Right lobe of liver (tissue), 6 donors: ENCODE data around the gene CDKN2B-AS1. TPM values are rescaled to one million over a fixed set of nuclear protein-coding genes. Genes with fewer than 3 reads are reported as not detected.

Experiments
- ATAC-seq, 4 donors: fragments of 200-7000 bp; cut with Tn5 transposase; one replicate each; pipeline ENCODE4 v1.9.1; 2020; ENCODE audit warnings: mild to moderate bottlenecking in 4 of 4, moderate library complexity in 4 of 4
- DNase-seq, 3 donors: peaks; one replicate each; pipeline ENCODE4 v3.0.0-alpha.2; 2020
- H3K27ac ChIP-seq, 3 donors: fragments of 200-600 bp; one replicate each; pipeline ENCODE4 v1.8.0; 2022
- H3K27me3 ChIP-seq, 2 donors: fragments of 200-600 bp; one replicate each; pipeline ENCODE4 v1.8.0; 2022
- H3K36me3 ChIP-seq, 4 donors: fragments of 200-600 bp; sonication (generic) in 1 of 4; one replicate each; pipeline versions ENCODE4 v1.5.1 to v1.8.0; 2017 to 2022; ENCODE audit warnings: control low read depth in 1 of 4
- H3K4me1 ChIP-seq, 4 donors: fragments of 200-600 bp; sonication (generic) in 1 of 4; one replicate each; pipeline versions ENCODE4 v1.5.1 to v1.8.0; 2017 to 2022; ENCODE audit warnings: control low read depth in 1 of 4
- H3K4me3 ChIP-seq, 3 donors: fragments of 200-600 bp; one replicate each; pipeline ENCODE4 v1.8.0; 2022
- H3K9me3 ChIP-seq, 4 donors: fragments of 200-600 bp; sonication (generic) in 1 of 4; one replicate each; pipeline versions ENCODE4 v1.5.1 to v1.8.0; 2017 to 2022; ENCODE audit warnings: control low read depth in 1 of 4
- POLR2A ChIP-seq: fragments of 450-650 bp; IDR thresholded peaks from one replicate; pipeline ENCODE4 v1.6.1; 2017; ENCODE audit warnings: antibody characterized with exemption, mild to moderate bottlenecking
- WGBS: methylation state at CpG from one replicate; pipeline ENCODE4 v1.1.6; 2018; ENCODE audit warnings: low coverage, low lambda C conversion rate; ENCODE audit not compliant: insufficient coverage; ENCODE audit errors: missing lambda C conversion rate; 5-methylcytosine and 5-hydroxymethylcytosine counted together
- intact Hi-C, 2 donors: fragments of 100-400 bp; cut with DNase I; formaldehyde crosslinking; loops; one replicate each; pipeline versions ENCODE4 v1.11.2 to v1.14.1; 2022
- total RNA-seq, 6 experiments: library from RNA; depleted of rRNA in 2 of 6; stranded (reverse); fragments of >200 nt in 2 of 6; fragmentation: NEBNext Ultra II Directional in 3 of 6; extraction: Animal tissue kit (Norgen Biotek cat#: 25700) in 3 of 6; gene quantifications; one replicate each; pipeline versions ENCODE4 v1.1.0 to v1.2.4, GENCODE V29; 2016 to 2023
- TF ChIP-seq, protein P1 (sequence below), 4 donors: fragments of 200-600 bp in 3 of 4; fragments of 450-650 bp in 1 of 4; IDR thresholded peaks; one replicate each; pipeline versions ENCODE4 v1.5.1 to v1.8.0; 2016 to 2022; ENCODE audit warnings: antibody characterized with exemption in 4 of 4, mild to moderate bottlenecking in 2 of 4
- donor health status: DM: no; HTN: yes; CAD: no.
- donor health status: DM: no; HTN: no; CAD: no.
- donor health status: DM: no; HTN: no; CAD: no.
- donor health status: DM: no; HTN: yes; CAD: no.
- donor health status: DM: no; HTN: yes; CAD: no.

Gene CDKN2B-AS1
- total RNA-seq, 6 experiments from 2014 or later = 0.13 to 0.37 (median 0.21) TPM; not detected in 2

DNA sequence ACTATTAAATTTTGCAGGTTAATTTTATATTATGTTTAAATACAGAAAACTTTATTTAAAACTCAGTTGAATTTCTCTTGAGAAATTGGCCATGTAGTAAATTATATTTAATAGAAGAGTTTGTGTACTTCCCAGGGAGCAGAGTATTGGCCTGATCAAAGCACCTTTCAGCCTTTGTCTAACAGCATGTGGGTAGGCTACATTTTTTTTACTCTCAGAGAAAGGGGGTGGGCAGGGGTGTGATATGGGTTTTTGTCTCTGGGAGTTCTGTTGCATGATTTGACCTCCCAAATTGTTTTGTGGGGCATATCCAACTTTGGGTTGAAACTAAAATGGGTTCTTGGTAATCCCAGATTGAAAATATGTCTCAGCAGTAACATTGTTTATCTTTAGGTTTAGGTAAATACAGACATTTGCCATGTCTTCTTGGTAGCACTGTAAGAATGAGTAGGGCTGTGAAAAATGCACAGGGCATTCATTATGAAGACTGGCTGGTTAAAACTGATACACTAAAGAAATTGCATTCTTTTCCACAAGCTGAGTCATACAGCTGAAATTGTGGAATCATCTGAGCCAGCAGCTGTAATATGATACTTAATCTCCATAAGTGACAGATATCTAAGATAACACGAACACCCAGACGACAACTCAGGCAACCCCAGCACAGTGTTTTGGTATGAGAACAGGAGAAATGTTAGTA is 89.9 kb downstream of the CDKN2B-AS1 start:
- no peak for ATAC-seq
- no peaks in the 10 kb centered on the region for H3K9me3 ChIP-seq
- TF ChIP-seq POLR2A = no peak
- TF ChIP-seq, protein P1, sequence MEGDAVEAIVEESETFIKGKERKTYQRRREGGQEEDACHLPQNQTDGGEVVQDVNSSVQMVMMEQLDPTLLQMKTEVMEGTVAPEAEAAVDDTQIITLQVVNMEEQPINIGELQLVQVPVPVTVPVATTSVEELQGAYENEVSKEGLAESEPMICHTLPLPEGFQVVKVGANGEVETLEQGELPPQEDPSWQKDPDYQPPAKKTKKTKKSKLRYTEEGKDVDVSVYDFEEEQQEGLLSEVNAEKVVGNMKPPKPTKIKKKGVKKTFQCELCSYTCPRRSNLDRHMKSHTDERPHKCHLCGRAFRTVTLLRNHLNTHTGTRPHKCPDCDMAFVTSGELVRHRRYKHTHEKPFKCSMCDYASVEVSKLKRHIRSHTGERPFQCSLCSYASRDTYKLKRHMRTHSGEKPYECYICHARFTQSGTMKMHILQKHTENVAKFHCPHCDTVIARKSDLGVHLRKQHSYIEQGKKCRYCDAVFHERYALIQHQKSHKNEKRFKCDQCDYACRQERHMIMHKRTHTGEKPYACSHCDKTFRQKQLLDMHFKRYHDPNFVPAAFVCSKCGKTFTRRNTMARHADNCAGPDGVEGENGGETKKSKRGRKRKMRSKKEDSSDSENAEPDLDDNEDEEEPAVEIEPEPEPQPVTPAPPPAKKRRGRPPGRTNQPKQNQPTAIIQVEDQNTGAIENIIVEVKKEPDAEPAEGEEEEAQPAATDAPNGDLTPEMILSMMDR (IDR thresholded peaks at IDR 0.05) = no peak
- H3K4me3 ChIP-seq = no peak overlapping the region
- no peaks in the 10 kb centered on the region for H3K4me1 ChIP-seq
- H3K27ac ChIP-seq = no peak overlapping the region
- intact Hi-C loops = no loop called here
- H3K36me3 ChIP-seq = no peaks in the 10 kb centered on the region
- no peak for DNase-seq
- H3K27me3 ChIP-seq = no peaks in the 10 kb centered on the region
- 25% methylated on average over 2 of the region's 2 CpGs for WGBS

DNA sequence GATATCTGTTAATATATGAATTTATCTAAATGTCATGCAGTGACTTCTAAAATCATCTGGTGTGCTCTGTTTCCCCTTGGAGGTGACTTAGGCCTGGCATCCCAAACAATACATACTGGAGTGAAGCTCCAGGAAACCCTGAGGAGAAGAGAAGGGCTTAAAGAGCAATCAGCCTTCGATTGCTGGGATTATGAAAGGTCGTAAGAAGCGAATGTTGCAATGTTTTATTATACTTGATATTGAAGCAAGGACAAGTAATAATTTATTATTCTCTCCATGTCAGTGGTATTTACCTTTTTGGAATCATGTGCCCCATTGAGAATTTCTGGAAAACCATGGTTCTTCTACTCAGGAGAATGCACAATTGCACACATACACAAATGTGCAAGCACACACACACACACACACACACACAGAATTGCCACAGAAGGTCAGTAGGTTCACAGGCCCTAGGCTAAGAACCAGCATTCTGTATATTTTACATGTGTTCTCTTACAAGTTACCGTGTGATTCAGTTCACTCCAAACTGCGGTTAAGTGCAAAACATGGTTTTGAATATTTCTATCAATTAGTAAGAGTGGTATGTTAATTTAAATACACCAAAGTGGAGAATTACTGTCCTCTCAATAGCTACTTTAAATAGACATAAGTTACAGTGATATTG is 93.6 kb downstream of the CDKN2B-AS1 start:
- intact Hi-C loops = no loop called here

GRCh38 chr9:22088717-22089061 is 94.1 kb downstream of the CDKN2B-AS1 start:
- H3K4me1 ChIP-seq = no peaks in the 10 kb centered on the region
- H3K27ac ChIP-seq = no peak overlapping the region
- intact Hi-C loops = no loop called here
- 73% methylated on average over 1 of the region's 1 CpG for WGBS
- TF ChIP-seq, protein P1 (IDR thresholded peaks at IDR 0.05) = no peak
- TF ChIP-seq POLR2A = no peak
- DNase-seq = no peak
- no peaks in the 10 kb centered on the region for H3K9me3 ChIP-seq
- peak in 2 of 4 donors; percentile 66 to 78 for ATAC-seq
- no peaks in the 10 kb centered on the region for H3K27me3 ChIP-seq
- H3K36me3 ChIP-seq = no peaks in the 10 kb centered on the region
- H3K4me3 ChIP-seq = no peak overlapping the region

More for the DNA sequence above, 93.6 kb downstream of the CDKN2B-AS1 start:
- TF ChIP-seq POLR2A = no peak
- TF ChIP-seq, protein P1 (IDR thresholded peaks at IDR 0.05) = no peak
- no peaks in the 10 kb centered on the region for H3K9me3 ChIP-seq
- H3K4me3 ChIP-seq = no peak overlapping the region
- H3K36me3 ChIP-seq = no peaks in the 10 kb centered on the region
- no peak for ATAC-seq
- H3K4me1 ChIP-seq = no peaks in the 10 kb centered on the region
- H3K27ac ChIP-seq = no peak overlapping the region
- 74% methylated on average over 5 of the region's 5 CpGs for WGBS
- H3K27me3 ChIP-seq = no peaks in the 10 kb centered on the region
- no peak for DNase-seq

DNA sequence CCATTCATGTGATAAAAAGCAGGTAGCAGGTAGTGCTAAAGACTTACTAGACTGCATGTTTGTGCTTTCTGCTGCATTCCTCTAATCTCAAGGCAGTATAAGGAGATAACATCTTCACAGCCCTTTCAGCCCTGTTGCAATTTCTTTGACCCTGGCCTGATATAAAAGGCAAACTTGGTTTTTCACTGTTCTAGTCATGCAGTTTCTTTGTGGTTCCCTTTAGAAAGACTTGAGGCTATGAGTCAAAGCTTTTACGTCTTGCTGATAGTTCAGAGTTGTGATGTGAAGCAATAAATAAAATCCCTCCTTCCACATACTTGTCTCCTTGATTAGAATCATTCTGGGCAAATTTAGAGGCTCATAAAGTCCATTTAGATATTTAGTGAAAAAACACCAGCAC is 103.1 kb downstream of the CDKN2B-AS1 start:
- H3K4me1 ChIP-seq = no peaks in the 10 kb centered on the region
- no peak for DNase-seq
- 64% methylated on average over 1 of the region's 1 CpG for WGBS
- H3K27me3 ChIP-seq = no peaks in the 10 kb centered on the region
- intact Hi-C loops = no loop called here
- no peak overlapping the region for H3K27ac ChIP-seq
- no peaks in the 10 kb centered on the region for H3K36me3 ChIP-seq
- no peaks in the 10 kb centered on the region for H3K9me3 ChIP-seq
- TF ChIP-seq POLR2A = no peak
- TF ChIP-seq, protein P1 (IDR thresholded peaks at IDR 0.05) = no peak
- H3K4me3 ChIP-seq = no peak overlapping the region
- no peak for ATAC-seq
